ENCODE measurements around the gene ADAMTS9.

- TF ChIP-seq CTCF (IDR thresholded peaks at IDR 0.05) (no peak), EP300 (IDR thresholded peaks at IDR 0.05) (no peak), POLR2A (IDR thresholded peaks at IDR 0.05) (no peak), POLR2AphosphoS5 (IDR thresholded peaks at IDR 0.05) (no peak)
Observed at GRCh38 chr3:64708456-64708855, 20.7 kb upstream of the ADAMTS9 start.

Measured in upper lobe of left lung (tissue), 4 donors.